Thoracic aorta (tissue), 2 donors: ENCODE data around the gene FBN2. TPM values are rescaled to one million over a fixed set of nuclear protein-coding genes. Genes with fewer than 3 reads are reported as not detected.

Experiments
- ATAC-seq: fragments of 150-250 bp; one replicate; pipeline ENCODE4 v1.8.0; 2017; ENCODE audit warnings: low read depth; ENCODE audit not compliant: insufficient number of reproducible peaks, low FRiP score
- DNase-seq: peaks from one replicate; pipeline ENCODE4 v3.0.0-alpha.2; 2020; ENCODE audit warnings: low spot score
- H3K27ac ChIP-seq, 2 donors: fragments of 200-600 bp; sonication (generic); 1 replicate in 1 of 2; 2 replicates in 1 of 2; pipeline ENCODE4 v1.5.1; 2016; ENCODE audit warnings: mild to moderate bottlenecking in 2 of 2, moderate library complexity in 2 of 2
- H3K27me3 ChIP-seq: fragments of 200-600 bp; sonication (generic); replicated peaks from 2 replicates; pipeline ENCODE4 v1.6.0; 2016; ENCODE audit warnings: mild to moderate bottlenecking; ENCODE audit not compliant: insufficient read depth
- H3K36me3 ChIP-seq: fragments of 200-600 bp; sonication (generic); one replicate; pipeline ENCODE4 v1.5.1; 2016
- H3K4me1 ChIP-seq, 2 donors: fragments of 200-600 bp; sonication (generic); 1 replicate in 1 of 2; 2 replicates in 1 of 2; pipeline versions ENCODE4 v1.5.1 to v1.6.0; 2016; ENCODE audit warnings: low read depth in 2 of 2, mild to moderate bottlenecking in 1 of 2; ENCODE audit not compliant: control insufficient read depth in 1 of 2
- H3K4me3 ChIP-seq: fragments of 200-600 bp; sonication (generic); 2 replicates; pipeline ENCODE4 v1.5.1; 2016; ENCODE audit warnings: mild to moderate bottlenecking
- H3K9me3 ChIP-seq: fragments of 200-600 bp; sonication (generic); 2 replicates; pipeline ENCODE4 v1.5.1; 2016
- CTCF ChIP-seq: fragments of 200-600 bp; sonication (generic); IDR thresholded peaks from one replicate; pipeline ENCODE4 v1.5.1; 2019; ENCODE audit warnings: antibody characterized with exemption
- total RNA-seq, 2 donors: library from RNA; depleted of rRNA; stranded (reverse); fragments of >200 nt; gene quantifications; one replicate each; pipeline versions ENCODE4 v1.1.0 to v1.2.3, GENCODE V29; 2016

FBN2 gene
- total RNA-seq, 2 donors from 2014 or later, result 0.68 to 5.8 TPM

GRCh38 chr5:128341056-128341455 is 197.0 kb downstream of the FBN2 start:
- Histone ChIP-seq H3K4me1 (no peaks in the 10 kb centered on the region), H3K27ac (no peak overlapping the region), H3K27me3 (no peaks in the 10 kb centered on the region), H3K36me3 (no peaks in the 10 kb centered on the region), H3K4me3 (no peak overlapping the region), H3K9me3 (no peaks in the 10 kb centered on the region)
- ATAC-seq (no peak), DNase-seq (no peak)
- no peak for TF ChIP-seq CTCF

- Histone ChIP-seq H3K27me3 (no peaks in the 10 kb centered on the region), H3K36me3 (no peaks in the 10 kb centered on the region), H3K4me3 (no peak overlapping the region), H3K4me1 (no peaks in the 10 kb centered on the region), H3K9me3 (no peaks in the 10 kb centered on the region), H3K27ac (no peak overlapping the region)
- no peak for DNase-seq
- ATAC-seq, result no peak
- TF ChIP-seq CTCF, result no peak
These were observed 197.4 kb downstream of the FBN2 start for GRCh38 chr5:128340648-128341047.

GRCh38 chr5:128339585-128339984 is 198.5 kb downstream of the FBN2 start:
- no peaks in the 10 kb centered on the region for H3K27me3 ChIP-seq
- ATAC-seq (no peak), DNase-seq (no peak)
- no peaks in the 10 kb centered on the region for H3K4me1 ChIP-seq
- H3K4me3 ChIP-seq, result no peak overlapping the region
- H3K27ac ChIP-seq, result no peak overlapping the region
- no peak for TF ChIP-seq CTCF
- H3K36me3 ChIP-seq, result no peaks in the 10 kb centered on the region
- H3K9me3 ChIP-seq, result no peaks in the 10 kb centered on the region

- DNase-seq (no peak), ATAC-seq (no peak)
- Histone ChIP-seq H3K4me3 (no peak overlapping the region), H3K27ac (no peak overlapping the region), H3K27me3 (no peaks in the 10 kb centered on the region), H3K36me3 (no peaks in the 10 kb centered on the region), H3K4me1 (no peaks in the 10 kb centered on the region), H3K9me3 (no peaks in the 10 kb centered on the region)
- no peak for TF ChIP-seq CTCF
These were observed 199.4 kb downstream of the FBN2 start for GRCh38 chr5:128338649-128339048.

- Histone ChIP-seq H3K27me3 (no peaks in the 10 kb centered on the region), H3K4me1 (no peaks in the 10 kb centered on the region), H3K4me3 (no peak overlapping the region), H3K36me3 (no peaks in the 10 kb centered on the region), H3K9me3 (no peaks in the 10 kb centered on the region), H3K27ac (no peak overlapping the region)
- no peak for TF ChIP-seq CTCF
- DNase-seq (no peak), ATAC-seq (no peak)
These were observed 202.7 kb downstream of the FBN2 start for GRCh38 chr5:128335339-128335738.
